ENCODE results near the gene KCTD6.
A peak's percentile ranks its signal among the peaks of the same experiment; 100 is the strongest.

Gene KCTD6

DNA sequence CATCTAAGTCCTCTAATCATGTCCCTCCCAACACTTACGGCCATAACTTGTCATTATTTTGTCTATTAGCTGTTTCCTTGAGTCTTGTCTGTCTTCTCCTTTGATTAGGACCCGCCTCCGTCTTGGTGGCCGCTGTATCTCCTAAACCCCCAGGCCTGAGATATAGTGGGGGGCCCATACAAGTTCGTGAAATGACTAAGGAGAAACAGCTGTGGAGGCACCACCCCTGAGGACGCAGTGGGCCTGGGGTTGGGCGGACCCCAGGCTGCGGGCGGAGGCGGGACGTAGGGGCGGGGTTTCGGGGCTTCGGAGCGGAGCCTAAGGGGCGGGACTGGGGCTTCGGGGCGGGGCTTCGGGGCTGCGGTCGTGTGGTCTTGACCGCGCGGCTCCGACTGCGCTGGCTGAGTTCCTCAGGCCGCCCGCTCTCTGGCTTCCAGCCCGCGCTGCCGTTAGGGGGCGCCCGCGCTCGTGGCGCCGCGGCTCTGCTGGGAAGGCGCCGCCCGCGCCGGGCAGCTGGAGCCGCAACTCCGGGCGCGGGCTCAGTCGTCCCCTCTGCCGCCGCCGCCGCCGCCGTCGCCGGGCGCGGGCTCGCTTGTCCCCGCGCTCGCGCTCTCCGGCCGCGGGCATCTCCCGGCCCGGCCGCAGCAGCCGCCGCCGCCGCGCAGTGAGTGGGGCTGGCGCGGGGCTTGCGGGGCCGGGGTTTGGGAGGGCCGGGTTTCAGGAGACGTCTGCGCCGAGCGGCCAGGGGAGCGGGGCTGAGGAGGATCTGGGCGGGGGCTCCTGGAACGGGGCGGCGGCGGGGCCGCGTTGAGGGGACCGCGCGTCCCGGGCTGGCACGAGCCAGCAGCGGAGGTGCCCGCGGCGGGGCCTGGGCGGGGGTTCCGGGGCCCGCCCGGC is at the start of gene KCTD6:
KCTD6 (plus strand) TSS at position 591 of the 897 bp plus-strand sequence. CDS start 6,660 bp downstream, outside the sequence.
- DNase-seq (ENCODE audit: low read depth, low spot score): peak; percentile 36
- CTCF ChIA-PET: interaction anchor here (0.7 to 4.0 kb wide), 32 partner anchors 8 to 185 kb away, joined by 3 to 37 read pairs (median 5); partner anchors contain the start of genes HTD2, PDHB, PXK and RPP14
- peak; percentile 77 for TF ChIP-seq CTCF (IDR thresholded peaks at IDR 0.05; ENCODE audit: insufficient read depth, low read length, missing control alignments)
- peak within 1 kb of the TSS; percentile 72 for H3K4me3 ChIP-seq (ENCODE audit: low read depth, low read length)
- POLR2A ChIA-PET: interaction anchor here (1.3 kb wide), 1 partner anchor 28 kb away, joined by 4 read pairs; no protein-coding TSS in a partner anchor

- no peak for DNase-seq (ENCODE audit: low read depth, low spot score)
- no peak for TF ChIP-seq CTCF (IDR thresholded peaks at IDR 0.05; ENCODE audit: insufficient read depth, low read length, missing control alignments)
- no peak overlapping the region for H3K4me3 ChIP-seq (ENCODE audit: low read depth, low read length)
- CTCF ChIA-PET: interaction anchor here (1.2 to 2.4 kb wide), 2 partner anchors 9 to 11 kb away, joined by 3 to 13 read pairs; no protein-coding TSS in a partner anchor
- POLR2A ChIA-PET: no interaction called here
Observed at GRCh38 chr3:58452176-58452575, 39.7 kb upstream of the KCTD6 start.

DNA sequence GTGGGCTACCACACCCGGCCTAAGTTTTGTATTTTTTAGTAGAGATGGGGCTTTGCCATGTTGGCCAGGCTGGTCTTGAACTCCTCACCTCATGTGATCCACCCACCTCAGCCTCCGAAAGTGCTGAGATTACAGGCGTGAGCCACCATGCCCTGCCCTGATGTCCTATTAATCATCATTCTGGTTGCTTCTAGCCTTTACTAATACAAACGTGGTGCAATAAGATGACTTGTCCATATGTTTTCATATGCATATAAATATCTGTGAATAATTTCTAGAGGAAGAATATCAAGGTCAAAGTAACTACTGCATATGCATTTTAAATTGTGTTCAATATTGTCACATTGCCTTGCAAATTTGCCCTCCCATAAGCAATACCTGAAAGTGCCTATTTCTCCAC is 32.7 kb upstream of the KCTD6 start:
- no peak for DNase-seq (ENCODE audit: low read depth, low spot score)
- POLR2A ChIA-PET: no interaction called here
- CTCF ChIA-PET: interaction anchor here (0.7 to 1.1 kb wide), 2 partner anchors 10 to 25 kb away, joined by 4 to 5 read pairs; no protein-coding TSS in a partner anchor
- H3K4me3 ChIP-seq (ENCODE audit: low read depth, low read length): no peak overlapping the region
- no peak for TF ChIP-seq CTCF (IDR thresholded peaks at IDR 0.05; ENCODE audit: insufficient read depth, low read length, missing control alignments)

DNA sequence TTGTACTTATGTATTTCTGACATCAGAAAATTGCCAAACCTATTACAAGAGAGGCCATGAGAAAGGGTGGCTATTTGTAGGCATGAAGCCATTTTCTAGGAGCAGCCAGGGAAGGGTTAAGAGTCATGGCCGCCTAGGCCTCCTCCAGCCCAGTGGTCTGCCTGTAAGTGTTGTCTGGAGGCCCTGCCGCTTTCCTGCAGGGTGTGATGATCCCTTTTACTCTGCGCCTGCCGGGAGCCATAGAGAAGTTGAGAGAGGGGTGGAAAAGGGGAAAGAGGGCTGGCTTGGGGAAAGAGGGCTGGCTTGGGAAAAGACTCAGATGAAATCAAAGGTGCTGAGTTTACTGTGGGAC is 29.1 kb upstream of the KCTD6 start:
- no peak for DNase-seq (ENCODE audit: low read depth, low spot score)
- no peak overlapping the region for H3K4me3 ChIP-seq (ENCODE audit: low read depth, low read length)
- ChIA-PET POLR2A (no interaction called here), CTCF (no interaction called here)
- no peak for TF ChIP-seq CTCF (IDR thresholded peaks at IDR 0.05; ENCODE audit: insufficient read depth, low read length, missing control alignments)

DNA sequence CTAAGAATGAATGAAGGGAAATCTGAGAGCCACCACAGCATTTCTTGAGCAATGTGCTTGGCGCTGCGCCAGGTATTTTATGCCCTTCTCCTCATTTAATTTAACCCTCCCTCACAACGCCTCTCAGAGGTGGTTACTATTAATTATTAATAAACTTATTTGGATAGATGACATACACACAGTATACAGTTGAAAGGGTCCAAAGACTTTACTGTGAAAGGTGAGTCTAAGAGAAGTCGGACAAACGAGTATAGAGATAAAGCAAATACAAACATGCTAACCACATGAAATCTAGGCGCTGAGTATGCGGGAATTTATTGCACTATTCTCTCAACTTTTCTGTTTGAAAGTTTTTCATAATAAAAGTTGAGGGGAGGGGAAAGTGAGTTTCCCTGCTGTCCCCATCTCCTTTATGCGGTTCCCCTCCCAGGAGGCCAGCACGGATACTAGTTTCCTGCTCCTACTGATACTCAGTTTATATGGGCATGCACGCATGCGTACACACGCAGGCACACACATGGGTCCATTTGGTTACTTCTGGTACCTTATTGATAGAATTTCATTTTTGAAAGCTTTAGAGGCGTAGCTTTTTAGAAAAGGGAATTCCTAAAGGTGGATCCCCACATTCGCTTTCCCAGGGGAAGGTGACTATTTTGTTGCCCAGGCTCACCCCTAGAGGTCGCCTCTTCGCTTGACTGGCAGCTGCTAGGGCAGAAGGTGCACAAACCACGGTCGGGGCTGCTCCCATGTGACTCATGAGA is 28.5 kb upstream of the KCTD6 start:
- TF ChIP-seq CTCF (IDR thresholded peaks at IDR 0.05; ENCODE audit: insufficient read depth, low read length, missing control alignments): peak; percentile 82
- POLR2A ChIA-PET: interaction anchor here (1.1 kb wide), 2 partner anchors 28 to 128 kb away, joined by 4 read pairs; no protein-coding TSS in a partner anchor
- CTCF ChIA-PET: interaction anchor here (0.6 to 1.8 kb wide), 26 partner anchors 8 to 157 kb away, joined by 3 to 13 read pairs (median 5); partner anchors contain the start of genes HTD2, KCTD6 and RPP14
- no peak overlapping the region for H3K4me3 ChIP-seq (ENCODE audit: low read depth, low read length)
- peak; percentile 36 for DNase-seq (ENCODE audit: low read depth, low spot score)
